Epithelial cell of proximal tubule (primary cell): ENCODE measurements around the gene APOM. TPM values are rescaled to one million over a fixed set of nuclear protein-coding genes. Genes with fewer than 3 reads are reported as not detected.
A peak's percentile ranks its signal among the peaks of the same experiment; 100 is the strongest.

Experiments
- DNase-seq: peaks from one replicate; pipeline ENCODE4 v3.0.0-alpha.2; 2011; ENCODE audit warnings: low read depth
- H3K4me3 ChIP-seq: 2 replicates; pipeline ENCODE4 v1.5.1; 2011; ENCODE audit warnings: low read depth, mild to moderate bottlenecking, low read length
- total RNA-seq: library from RNA; depleted of rRNA; stranded (reverse); fragments of >200 nt; gene quantifications from 2 replicates; pipeline ENCODE4 v1.2.3, GENCODE V29; 2015
- TF ChIP-seq, protein P1 (sequence below): conservative IDR thresholded peaks from 2 replicates; pipeline ENCODE4 v1.5.1; 2012; ENCODE audit warnings: low read depth, mild to moderate bottlenecking, low read length

APOM gene
- total RNA-seq, 1 donor from 2014 or later = 0.81 TPM

DNA sequence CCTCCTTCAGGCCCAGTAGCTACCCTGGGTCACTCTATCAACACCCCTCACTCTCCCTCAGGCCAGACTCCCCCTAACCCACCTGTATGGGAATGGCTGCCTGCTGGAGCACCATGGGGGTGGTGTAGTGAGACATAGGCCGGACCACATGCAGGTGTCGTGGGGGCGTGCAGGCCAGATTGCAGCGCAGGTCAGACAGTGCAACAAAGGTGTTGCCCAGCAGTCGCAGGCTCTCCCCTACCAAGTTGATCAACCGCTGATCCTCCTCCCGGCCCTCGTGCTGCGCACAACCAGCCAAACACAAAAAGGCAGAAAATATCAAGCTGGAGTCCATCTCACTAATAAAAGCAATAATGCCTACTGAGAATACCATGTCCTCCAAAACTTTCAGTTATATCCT is 10.4 kb upstream of the APOM start:
- TF ChIP-seq, protein P1, sequence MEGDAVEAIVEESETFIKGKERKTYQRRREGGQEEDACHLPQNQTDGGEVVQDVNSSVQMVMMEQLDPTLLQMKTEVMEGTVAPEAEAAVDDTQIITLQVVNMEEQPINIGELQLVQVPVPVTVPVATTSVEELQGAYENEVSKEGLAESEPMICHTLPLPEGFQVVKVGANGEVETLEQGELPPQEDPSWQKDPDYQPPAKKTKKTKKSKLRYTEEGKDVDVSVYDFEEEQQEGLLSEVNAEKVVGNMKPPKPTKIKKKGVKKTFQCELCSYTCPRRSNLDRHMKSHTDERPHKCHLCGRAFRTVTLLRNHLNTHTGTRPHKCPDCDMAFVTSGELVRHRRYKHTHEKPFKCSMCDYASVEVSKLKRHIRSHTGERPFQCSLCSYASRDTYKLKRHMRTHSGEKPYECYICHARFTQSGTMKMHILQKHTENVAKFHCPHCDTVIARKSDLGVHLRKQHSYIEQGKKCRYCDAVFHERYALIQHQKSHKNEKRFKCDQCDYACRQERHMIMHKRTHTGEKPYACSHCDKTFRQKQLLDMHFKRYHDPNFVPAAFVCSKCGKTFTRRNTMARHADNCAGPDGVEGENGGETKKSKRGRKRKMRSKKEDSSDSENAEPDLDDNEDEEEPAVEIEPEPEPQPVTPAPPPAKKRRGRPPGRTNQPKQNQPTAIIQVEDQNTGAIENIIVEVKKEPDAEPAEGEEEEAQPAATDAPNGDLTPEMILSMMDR = no peak
- DNase-seq = no peak
- no peak overlapping the region for H3K4me3 ChIP-seq

DNA sequence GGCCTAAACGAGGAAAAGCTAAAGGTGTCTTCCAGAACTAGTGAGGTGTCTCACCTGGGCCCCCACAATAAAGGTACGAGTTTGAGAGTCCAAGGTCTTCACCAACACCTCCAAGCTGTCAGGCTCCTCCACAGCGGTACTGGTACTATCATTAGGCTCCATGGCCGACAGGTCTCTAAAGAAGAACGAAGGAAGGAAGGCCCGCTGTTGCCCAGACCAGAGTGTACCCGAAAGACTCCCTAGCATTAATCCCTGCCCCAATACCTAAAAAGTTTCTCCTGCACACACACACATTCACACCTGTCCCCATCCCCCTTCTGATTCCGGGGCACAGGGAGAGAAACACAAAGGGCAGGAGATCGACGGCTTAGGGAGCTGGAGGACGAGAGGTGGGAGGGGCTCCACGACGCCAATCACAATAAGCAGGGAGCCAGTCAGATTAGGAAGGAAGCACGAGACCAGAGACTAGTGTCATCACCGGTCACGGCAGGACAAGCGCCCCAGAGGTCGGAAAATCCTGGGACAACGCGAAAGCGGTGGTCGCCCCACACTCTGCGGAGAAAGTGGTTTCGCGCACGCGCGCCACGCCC is 4.0 kb upstream of the APOM start:
- DNase-seq = no peak
- peak overlapping the region; percentile 84 for H3K4me3 ChIP-seq
- TF ChIP-seq, protein P1 = no peak

DNA sequence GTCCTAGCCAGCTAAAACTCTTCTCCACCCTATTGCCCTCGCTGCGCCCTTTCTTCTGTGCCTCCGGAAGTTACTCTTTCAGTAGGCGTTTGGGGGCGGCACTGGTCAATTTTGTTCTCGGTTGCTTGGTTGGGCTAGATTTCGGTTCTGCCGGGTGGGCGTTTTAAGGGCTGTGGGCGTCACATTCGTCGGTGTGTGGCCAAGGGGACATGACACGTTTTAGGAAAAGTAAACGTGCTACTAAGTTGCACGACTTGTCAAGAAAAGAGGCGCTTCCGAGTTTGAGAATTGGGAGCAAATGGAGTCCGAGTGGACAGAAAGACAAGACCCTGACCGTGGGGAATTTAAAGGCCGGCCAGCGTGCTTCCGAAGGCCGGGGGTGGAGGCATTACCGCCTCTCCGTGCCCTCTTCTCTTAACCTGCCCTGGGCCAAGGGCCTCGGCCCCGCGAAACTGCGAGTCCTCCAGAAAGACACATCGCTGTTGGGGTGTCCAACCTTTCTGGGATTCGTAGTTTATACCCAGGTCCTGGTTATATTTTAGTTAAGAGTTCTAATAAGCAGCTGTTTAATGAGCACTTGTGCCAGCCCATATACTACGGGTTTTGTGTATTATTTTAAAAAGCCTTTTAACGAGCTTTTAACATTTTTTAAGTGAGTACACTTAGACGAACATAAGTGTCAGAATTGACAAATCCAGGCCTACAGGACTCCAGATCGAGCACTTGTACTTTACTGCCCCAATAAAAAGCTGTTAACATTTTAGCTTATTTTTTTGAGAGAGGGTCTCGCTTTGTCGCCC is 2.6 kb upstream of the APOM start:
- peak overlapping the region; percentile 84 for H3K4me3 ChIP-seq
- TF ChIP-seq, protein P1 = no peak
- DNase-seq = peak; percentile 69

DNA sequence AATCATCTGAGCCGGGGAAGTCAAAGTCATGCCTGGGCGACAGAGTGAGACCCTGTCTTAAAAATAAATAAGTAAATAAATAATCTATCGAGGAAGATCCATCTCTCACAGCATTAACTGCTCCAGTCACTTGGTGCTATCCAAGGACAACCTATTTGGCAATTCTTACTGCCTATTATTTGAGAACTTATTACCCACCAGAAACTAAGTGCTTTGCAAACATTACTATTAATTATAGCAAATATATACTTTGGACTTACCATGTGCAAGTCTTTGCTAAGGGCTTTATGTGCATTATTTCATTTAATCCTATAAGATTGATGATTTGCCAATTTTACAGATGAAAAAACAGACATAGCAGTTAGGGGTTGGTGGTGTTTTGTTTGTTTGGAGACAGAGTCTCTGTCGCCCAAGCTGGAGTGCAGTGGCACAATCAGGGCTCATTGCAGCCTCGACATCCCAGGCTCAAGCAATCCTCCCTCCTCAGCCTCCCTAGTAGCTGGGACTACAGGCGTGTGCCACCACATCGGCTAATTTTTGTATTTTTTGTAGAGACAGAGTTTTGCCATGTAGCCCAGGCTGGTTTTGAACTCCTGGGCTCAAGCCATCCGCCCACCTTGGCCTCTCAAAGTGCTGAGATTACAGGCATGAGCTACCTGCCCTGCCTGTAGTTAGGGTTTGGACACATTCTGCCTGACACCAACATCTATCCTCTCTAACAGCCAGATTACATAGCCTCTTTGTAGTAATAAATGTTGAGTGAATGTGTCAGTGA is 933 bp upstream of the APOM start:
- DNase-seq = no peak
- H3K4me3 ChIP-seq = no peak overlapping the region
- TF ChIP-seq, protein P1 = no peak

DNA sequence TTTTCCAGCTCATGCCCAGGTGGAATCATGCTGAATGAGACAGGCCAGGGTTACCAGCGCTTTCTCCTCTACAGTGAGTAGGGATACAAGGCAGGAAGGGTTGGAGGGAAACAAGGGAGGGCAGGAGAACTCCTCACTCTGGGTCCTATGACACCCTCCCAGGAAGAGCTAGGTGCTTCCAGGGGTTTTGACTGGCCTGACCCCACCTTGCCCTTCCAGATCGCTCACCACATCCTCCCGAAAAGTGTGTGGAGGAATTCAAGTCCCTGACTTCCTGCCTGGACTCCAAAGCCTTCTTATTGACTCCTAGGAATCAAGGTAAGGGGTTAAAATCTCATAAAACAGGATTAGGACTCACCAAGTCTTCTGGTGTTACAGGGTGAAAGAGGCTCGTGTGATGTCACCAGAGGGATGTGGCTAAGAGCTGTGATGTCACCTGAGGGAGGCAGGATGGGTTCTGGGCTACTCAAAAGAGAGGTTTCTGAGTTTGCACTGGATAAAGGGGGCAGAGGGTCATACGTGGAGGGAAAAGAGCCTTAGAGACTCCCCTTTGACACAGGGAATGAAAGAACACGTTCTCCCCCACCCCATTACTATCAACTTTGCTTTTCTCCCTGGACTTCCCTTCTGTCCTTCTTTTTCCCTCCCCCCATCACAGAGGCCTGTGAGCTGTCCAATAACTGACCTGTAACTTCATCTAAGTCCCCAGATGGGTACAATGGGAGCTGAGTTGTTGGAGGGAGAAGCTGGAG is 1.9 kb downstream of the APOM start:
- DNase-seq = no peak
- no peak overlapping the region for H3K4me3 ChIP-seq
- TF ChIP-seq, protein P1 = no peak

DNA sequence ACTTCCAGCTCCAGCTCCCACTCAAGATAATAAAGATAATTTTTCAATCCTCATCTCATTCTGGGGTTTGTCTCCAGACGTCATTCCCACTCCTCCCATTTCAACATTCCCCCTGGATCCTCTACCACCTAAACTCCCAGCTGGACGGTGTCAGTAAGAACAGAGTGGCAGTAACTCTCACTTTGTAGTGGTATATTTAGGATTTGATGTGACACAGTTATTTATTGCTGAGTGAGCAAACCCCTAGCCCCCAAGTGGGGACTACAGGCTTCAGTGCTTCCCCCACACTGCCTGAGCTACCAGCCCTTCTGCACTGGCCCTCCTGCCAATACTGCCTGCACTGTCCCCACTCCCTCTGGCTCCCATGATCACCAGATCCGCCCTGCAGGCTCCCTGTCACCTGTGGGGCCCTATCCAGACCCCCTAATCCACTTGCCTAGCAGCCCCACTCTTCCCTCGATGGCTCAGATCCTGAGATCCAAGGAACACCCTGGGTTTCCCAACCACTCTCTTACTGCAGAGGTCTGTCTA is 2.5 kb downstream of the APOM start:
- TF ChIP-seq, protein P1 = no peak

More for the DNA sequence above, 2.5 kb downstream of the APOM start:
- no peak for DNase-seq
- H3K4me3 ChIP-seq = peak overlapping the region; percentile 5
